HepG2 (cell line): ENCODE results near the gene ZBTB22. TPM values are rescaled to one million over a fixed set of nuclear protein-coding genes. Genes with fewer than 3 reads are reported as not detected.

Experiments
- ATAC-seq: fragments of 200-7000 bp; cut with Tn5 transposase; 3 replicates; pipeline ENCODE4 v1.9.1; 2020; ENCODE audit warnings: mild to moderate bottlenecking, moderate library complexity
- BruUV-seq: library from RNA; stranded (reverse); fragments of 400-500 nt; replicated peaks from 2 replicates; lab custom pipeline; 2021; lab: Mats Ljungman, UMichigan
- CTCF ChIA-PET: fragments of 300-600 bp; formaldehyde crosslinking; extraction: SDS; loops from one replicate; lab custom pipeline; 2021; ENCODE audit warnings: low total read pairs, inconsistent platforms, low intra/inter-chr PET ratio; lab: Yijun Ruan, JAX
- POLR2A ChIA-PET: fragments of 350-600 bp; sonication (Branson Sonifier 250); formaldehyde crosslinking; loops from one replicate; lab custom pipeline; 2020; ENCODE audit warnings: antibody characterized with exemption, inconsistent platforms; lab: Yijun Ruan, JAX
- DNase-seq: peaks from one replicate; pipeline ENCODE4 v3.0.0-alpha.2; 2015; ENCODE audit warnings: low spot score
- FAIRE-seq: peaks from 3 replicates; lab custom pipeline; 2011; peaks lifted over from hg19 to GRCh38; lab: Jason Lieb, UNC
- H2AFZ ChIP-seq: one replicate; pipeline ENCODE4 v1.6.1; 2011; ENCODE audit warnings: low read length, inconsistent platforms
- H3K27ac ChIP-seq: fragments of 300-600 bp; 3 replicates; pipeline ENCODE4 v1.8.0; 2011; ENCODE audit warnings: mixed run types, mild to moderate bottlenecking, mixed read lengths, low read length, inconsistent platforms; ENCODE audit not compliant: insufficient read depth; ENCODE audit errors: extremely low read length
- H3K27me3 ChIP-seq, 2 experiments: fragments of 200-600 bp in 1 of 2; 2 replicates in 1 of 2; 3 replicates in 1 of 2; pipeline versions ENCODE4 v1.6.0 to v1.8.0; 2011; ENCODE audit warnings: low read length in 2 of 2, mild to moderate bottlenecking in 2 of 2, moderate library complexity in 2 of 2, inconsistent platforms in 1 of 2; ENCODE audit not compliant: insufficient read depth in 2 of 2, control insufficient read depth in 1 of 2
- H3K36me3 ChIP-seq, 2 experiments: fragments of 200-600 bp in 1 of 2; replicated peaks in 1 of 2; 2 replicates in 1 of 2; 3 replicates in 1 of 2; pipeline versions ENCODE4 v1.5.1 to v1.8.0; 2011; ENCODE audit warnings: low read length in 2 of 2, inconsistent platforms in 1 of 2; ENCODE audit not compliant: insufficient read depth in 2 of 2, control insufficient read depth in 1 of 2
- H3K4me1 ChIP-seq: 2 replicates; pipeline ENCODE4 v1.5.1; 2012; ENCODE audit warnings: low read length, inconsistent platforms; ENCODE audit not compliant: insufficient read depth
- H3K4me2 ChIP-seq: 2 replicates; pipeline ENCODE4 v1.6.0; 2011; ENCODE audit warnings: low read depth, low read length, inconsistent platforms
- H3K4me3 ChIP-seq, 3 experiments: fragments of 200-600 bp in 1 of 3; sonication (generic), shearing (Covaris generic) in 1 of 3; replicated peaks in 1 of 3; 2 replicates each; pipeline ENCODE4 v1.5.1; 2011 to 2016; ENCODE audit warnings: low read length in 3 of 3, inconsistent platforms in 2 of 3, low read depth in 2 of 3, mild to moderate bottlenecking in 2 of 3, control low read depth in 1 of 3, mixed read lengths in 1 of 3; ENCODE audit not compliant: insufficient read depth in 1 of 3
- H3K79me2 ChIP-seq: one replicate; pipeline ENCODE4 v1.6.1; 2011; ENCODE audit warnings: low read length, inconsistent platforms; ENCODE audit not compliant: insufficient read depth
- H3K9ac ChIP-seq: 2 replicates; pipeline ENCODE4 v1.6.0; 2011; ENCODE audit warnings: mild to moderate bottlenecking, low read depth, low read length, inconsistent platforms; ENCODE audit not compliant: insufficient read depth
- H3K9me3 ChIP-seq: 2 replicates; pipeline ENCODE4 v1.5.1; 2012; ENCODE audit warnings: mild to moderate bottlenecking, low read length
- H4K20me1 ChIP-seq: 2 replicates; pipeline ENCODE4 v1.6.0; 2011; ENCODE audit warnings: inconsistent platforms, mild to moderate bottlenecking, low read length, moderate library complexity; ENCODE audit not compliant: insufficient read depth
- CBX2 ChIP-seq, 2 experiments: fragments of 200-600 bp in 1 of 2; sonication (generic); formaldehyde crosslinking in 1 of 2; IDR thresholded peaks; 2 replicates each; pipeline versions ENCODE4 v1.7.0 to v1.8.1; 2018 to 2022; ENCODE audit warnings: low read depth in 2 of 2, low read length in 1 of 2, mild to moderate bottlenecking in 1 of 2, missing genetic modification reagents in 1 of 2
- NFYB ChIP-seq: sonication (generic); formaldehyde crosslinking; IDR thresholded peaks from 2 replicates; pipeline ENCODE4 v1.4.0; 2020; ENCODE audit warnings: missing genetic modification reagents
- SMYD3 ChIP-seq: sonication (generic); formaldehyde crosslinking; IDR thresholded peaks from 2 replicates; pipeline ENCODE4 v1.8.1; 2023; ENCODE audit warnings: mild to moderate bottlenecking, missing genetic modification reagents
- ZBTB1 ChIP-seq: sonication (generic); formaldehyde crosslinking; IDR thresholded peaks from 2 replicates; pipeline ENCODE4 v1.4.0; 2020; ENCODE audit warnings: missing genetic modification reagents, borderline replicate concordance
- ZNF367 ChIP-seq: sonication (generic); formaldehyde crosslinking; IDR thresholded peaks from 2 replicates; pipeline ENCODE4 v1.4.0; 2020; ENCODE audit warnings: missing genetic modification reagents, borderline replicate concordance
- WGBS: methylation state at CpG from one replicate; pipeline ENCODE4 v1.1.6; 2017; ENCODE audit warnings: low lambda C conversion rate; 5-methylcytosine and 5-hydroxymethylcytosine counted together
- in situ Hi-C: cut with HindIII; loops from 2 replicates; pipeline ENCODE4 v1.10.0; 2017; ENCODE audit warnings: low pct_unique_long_range_greater_than_20kb; ENCODE audit not compliant: extremely low pct_ligation_motif_present
- intact Hi-C: fragments of 100-400 bp; cut with micrococcal nuclease; formaldehyde crosslinking; loops from one replicate; pipeline ENCODE4 v1.10.0; 2022; ENCODE audit not compliant: unreplicated experiment
- polyA plus RNA-seq, 8 experiments: library from polyadenylated mRNA; depleted of rRNA in 3 of 8; stranded (reverse) in 7 of 8; unstranded in 1 of 8; fragments of >200 nt; fragmentation: Illumina TruSeq in 4 of 8; extraction: Trizol in 4 of 8; gene quantifications; 2 replicates each; pipeline versions ENCODE4 v1.2.1 to v1.2.3, GENCODE V29; 2011 to 2016; ENCODE audit warnings: low read depth in 4 of 8, missing spikeins in 1 of 8, mixed read lengths in 1 of 8; ENCODE audit not compliant: insufficient read depth in 1 of 8
- total RNA-seq, 5 experiments: library from RNA; depleted of rRNA; stranded (reverse); fragments of >200 nt; fragmentation: Illumina TruSeq; extraction: Trizol; gene quantifications; 2 replicates each; pipeline ENCODE4 v1.2.3, GENCODE V29; 2016; ENCODE audit warnings: low read depth in 1 of 5
- TF ChIP-seq, protein P1 (sequence below): IDR thresholded peaks from 2 replicates; pipeline ENCODE4 v1.6.1; 2016; ENCODE audit warnings: control low read depth
- TF ChIP-seq, protein P2 (sequence below): sonication (generic); formaldehyde crosslinking; IDR thresholded peaks from 2 replicates; pipeline ENCODE4 v1.8.1; 2023; ENCODE audit warnings: mild to moderate bottlenecking, missing genetic modification reagents, borderline replicate concordance
- TF ChIP-seq, protein P3 (sequence below): sonication (generic); formaldehyde crosslinking; IDR thresholded peaks from 2 replicates; pipeline ENCODE4 v1.4.0; 2020; ENCODE audit warnings: missing genetic modification reagents

Gene ZBTB22
- total and polyA plus RNA-seq, 2 of the 13 experiments (the other 11 are each of a cell fraction or from before 2014, with no cell fraction given), result 8.0 to 10.6 TPM

DNA sequence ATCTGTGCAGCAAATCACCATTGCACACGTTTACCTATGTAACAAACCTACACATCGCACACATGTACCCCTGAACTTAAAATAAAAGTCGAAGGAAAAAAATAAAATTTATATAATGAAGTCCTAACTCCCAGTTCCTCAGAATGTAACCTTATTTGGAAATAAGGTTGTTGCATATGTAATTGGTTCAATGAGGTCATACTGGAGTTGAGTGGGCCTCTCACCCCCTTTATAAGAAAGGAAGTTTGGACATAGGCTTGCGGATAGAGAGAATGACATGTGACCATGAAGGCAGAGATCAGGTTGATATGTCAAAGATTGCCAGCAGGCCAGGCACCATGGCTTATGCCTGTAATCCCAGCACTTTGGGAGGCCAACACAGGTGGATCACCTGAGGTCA is 16.1 kb upstream of the ZBTB22 start:
- intact Hi-C loops (no loop called here), in situ Hi-C loops (no loop called here)
- no peak overlapping the region for H3K27ac ChIP-seq
- H3K4me1 ChIP-seq, result peaks cover 4% of the 10 kb centered on the region; the same call in 1 of the 2 replicates
- H3K9ac ChIP-seq, result no peak overlapping the region
- BruUV-seq, result no TSS peak
- DNase-seq, result no peak
- CTCF ChIA-PET, result no interaction called here
- H3K9me3 ChIP-seq, result no peaks in the 10 kb centered on the region
- no peak overlapping the region for H2AFZ ChIP-seq
- no peak overlapping the region for H3K4me3 ChIP-seq
- no peaks in the 10 kb centered on the region for H3K36me3 ChIP-seq
- FAIRE-seq, result no peak
- TF ChIP-seq SMYD3 (CRISPR knock-in tag) (no peak), ZBTB1 (no peak), CBX2 (IDR thresholded peaks at IDR 0.05; ENCODE audit: low read depth, low read length) (no peak), CBX2 (CRISPR knock-in tag; IDR thresholded peaks at IDR 0.05; ENCODE audit: low read depth) (no peak), ZNF367 (CRISPR knock-in tag) (no peak), NFYB (CRISPR knock-in tag) (no peak)
- TF ChIP-seq, protein P1, sequence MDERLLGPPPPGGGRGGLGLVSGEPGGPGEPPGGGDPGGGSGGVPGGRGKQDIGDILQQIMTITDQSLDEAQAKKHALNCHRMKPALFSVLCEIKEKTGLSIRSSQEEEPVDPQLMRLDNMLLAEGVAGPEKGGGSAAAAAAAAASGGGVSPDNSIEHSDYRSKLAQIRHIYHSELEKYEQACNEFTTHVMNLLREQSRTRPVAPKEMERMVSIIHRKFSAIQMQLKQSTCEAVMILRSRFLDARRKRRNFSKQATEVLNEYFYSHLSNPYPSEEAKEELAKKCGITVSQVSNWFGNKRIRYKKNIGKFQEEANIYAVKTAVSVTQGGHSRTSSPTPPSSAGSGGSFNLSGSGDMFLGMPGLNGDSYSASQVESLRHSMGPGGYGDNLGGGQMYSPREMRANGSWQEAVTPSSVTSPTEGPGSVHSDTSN (CRISPR knock-in tag), result no peak
- TF ChIP-seq, protein P2, sequence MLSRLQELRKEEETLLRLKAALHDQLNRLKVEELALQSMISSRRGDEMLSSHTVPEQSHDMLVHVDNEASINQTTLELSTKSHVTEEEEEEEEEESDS, result no peak
- TF ChIP-seq, protein P3, sequence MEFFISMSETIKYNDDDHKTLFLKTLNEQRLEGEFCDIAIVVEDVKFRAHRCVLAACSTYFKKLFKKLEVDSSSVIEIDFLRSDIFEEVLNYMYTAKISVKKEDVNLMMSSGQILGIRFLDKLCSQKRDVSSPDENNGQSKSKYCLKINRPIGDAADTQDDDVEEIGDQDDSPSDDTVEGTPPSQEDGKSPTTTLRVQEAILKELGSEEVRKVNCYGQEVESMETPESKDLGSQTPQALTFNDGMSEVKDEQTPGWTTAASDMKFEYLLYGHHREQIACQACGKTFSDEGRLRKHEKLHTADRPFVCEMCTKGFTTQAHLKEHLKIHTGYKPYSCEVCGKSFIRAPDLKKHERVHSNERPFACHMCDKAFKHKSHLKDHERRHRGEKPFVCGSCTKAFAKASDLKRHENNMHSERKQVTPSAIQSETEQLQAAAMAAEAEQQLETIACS (CRISPR knock-in tag), result no peak
- peaks cover 0 to 8% of the 10 kb centered on the region in 2 experiments; a peak in 2 of 5 replicates for H3K27me3 ChIP-seq
- no peaks in the 10 kb centered on the region for H3K79me2 ChIP-seq
- WGBS, result 86% methylated on average over 4 of the region's 4 CpGs
- ATAC-seq, result no peak
- POLR2A ChIA-PET, result no interaction called here
- H3K4me2 ChIP-seq, result no peak overlapping the region
- no peaks in the 10 kb centered on the region for H4K20me1 ChIP-seq
